ENCODE measurements around the gene SNRK. TPM values are rescaled to one million over a fixed set of nuclear protein-coding genes. Genes with fewer than 3 reads are reported as not detected.

Gene SNRK
- total RNA-seq, 4 donors from 2014 or later = 30.7 to 50.4 (median 45.8) TPM

DNA sequence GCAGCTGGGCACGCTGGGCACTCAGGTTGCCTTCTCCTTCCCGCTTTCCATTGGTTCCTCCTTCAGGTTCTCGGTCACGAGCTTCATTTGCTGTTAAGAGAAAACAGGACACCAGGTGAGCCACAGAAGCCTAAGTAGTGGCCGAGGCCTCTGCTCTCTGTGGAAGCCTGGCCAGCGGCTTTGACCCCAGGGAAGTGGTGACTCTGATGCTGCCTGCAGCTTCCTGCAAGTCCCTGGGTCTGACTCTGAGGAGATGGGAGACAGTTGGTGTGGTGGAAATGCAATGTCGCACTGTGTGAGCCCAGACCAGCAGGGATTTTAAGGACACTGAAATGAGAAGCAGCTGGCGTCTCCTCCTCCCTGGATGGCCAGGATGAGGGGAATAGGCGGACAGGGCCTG, 80.5 kb downstream of the SNRK start:
- H3K4me3 ChIP-seq = no peak overlapping the region
- H3K27ac ChIP-seq (replicated peaks in 1 of 4) = peak overlapping the region in 2 of 4 donors; percentile 13 to 19
- H3K36me3 ChIP-seq = peaks cover 0 to 17% (median 5%) of the 10 kb centered on the region in 4 donors
- 88% methylated on average over 9 of the region's 9 CpGs for WGBS
- H3K27me3 ChIP-seq = no peaks in the 10 kb centered on the region
- peak; percentile 85 for DNase-seq (ENCODE audit: extremely low spot score)
- peaks cover 7 to 23% (median 16%) of the 10 kb centered on the region in 4 donors for H3K4me1 ChIP-seq
- intact Hi-C loops (cut with DNase I) = no loop called here
- no peak for TF ChIP-seq EP300 (IDR thresholded peaks at IDR 0.05)
- TF ChIP-seq, protein P1, sequence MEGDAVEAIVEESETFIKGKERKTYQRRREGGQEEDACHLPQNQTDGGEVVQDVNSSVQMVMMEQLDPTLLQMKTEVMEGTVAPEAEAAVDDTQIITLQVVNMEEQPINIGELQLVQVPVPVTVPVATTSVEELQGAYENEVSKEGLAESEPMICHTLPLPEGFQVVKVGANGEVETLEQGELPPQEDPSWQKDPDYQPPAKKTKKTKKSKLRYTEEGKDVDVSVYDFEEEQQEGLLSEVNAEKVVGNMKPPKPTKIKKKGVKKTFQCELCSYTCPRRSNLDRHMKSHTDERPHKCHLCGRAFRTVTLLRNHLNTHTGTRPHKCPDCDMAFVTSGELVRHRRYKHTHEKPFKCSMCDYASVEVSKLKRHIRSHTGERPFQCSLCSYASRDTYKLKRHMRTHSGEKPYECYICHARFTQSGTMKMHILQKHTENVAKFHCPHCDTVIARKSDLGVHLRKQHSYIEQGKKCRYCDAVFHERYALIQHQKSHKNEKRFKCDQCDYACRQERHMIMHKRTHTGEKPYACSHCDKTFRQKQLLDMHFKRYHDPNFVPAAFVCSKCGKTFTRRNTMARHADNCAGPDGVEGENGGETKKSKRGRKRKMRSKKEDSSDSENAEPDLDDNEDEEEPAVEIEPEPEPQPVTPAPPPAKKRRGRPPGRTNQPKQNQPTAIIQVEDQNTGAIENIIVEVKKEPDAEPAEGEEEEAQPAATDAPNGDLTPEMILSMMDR (IDR thresholded peaks at IDR 0.05) = no peak
- no peak for TF ChIP-seq POLR2A (IDR thresholded peaks at IDR 0.05; ENCODE audit: low read depth)
- TF ChIP-seq POLR2AphosphoS5 (IDR thresholded peaks at IDR 0.05) = no peak
- H3K9me3 ChIP-seq = no peaks in the 10 kb centered on the region

DNA sequence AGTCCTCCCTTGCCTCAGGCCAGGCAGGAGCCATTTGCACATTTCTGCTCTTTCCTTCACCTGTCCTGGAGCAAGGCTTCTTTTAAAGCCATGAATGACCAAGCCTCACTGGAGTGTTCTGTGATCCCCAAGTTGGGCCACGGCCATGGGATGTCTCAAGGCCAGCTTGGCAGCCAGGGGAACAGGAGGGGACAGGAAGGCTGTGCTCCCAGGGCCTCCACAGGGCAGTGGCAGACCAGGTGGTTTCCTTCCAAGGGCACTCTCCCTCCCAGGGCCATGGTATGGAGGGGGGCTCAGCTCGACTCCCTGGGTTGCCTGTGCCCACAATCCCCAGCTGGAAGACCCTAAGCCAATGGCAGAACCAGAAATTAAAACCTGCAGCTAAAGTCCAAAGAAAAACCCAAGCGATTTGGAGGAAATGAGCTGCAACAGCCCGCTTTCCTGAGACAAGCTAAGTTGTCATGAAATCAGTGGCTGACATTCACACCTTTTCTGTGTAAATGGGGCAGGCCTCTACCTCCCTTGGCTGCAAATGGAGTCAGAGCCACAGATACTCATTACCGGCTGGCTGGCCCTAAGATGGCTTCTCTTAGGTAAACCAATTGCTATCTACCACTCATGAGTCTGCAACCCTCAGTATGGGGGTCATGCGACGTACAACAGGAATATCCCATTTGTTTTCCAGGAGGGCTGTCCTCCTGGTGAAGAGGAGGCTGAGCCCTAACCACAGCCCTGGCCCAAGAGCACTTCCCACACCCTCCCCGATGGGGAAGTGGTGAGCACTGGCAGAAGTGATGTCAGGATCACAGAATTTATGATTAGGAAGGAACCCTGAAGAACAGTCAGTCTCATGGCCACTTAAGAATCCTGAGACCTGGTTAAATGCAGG, 83.3 kb downstream of the SNRK start:
- WGBS = 91% methylated on average over 6 of the region's 8 CpGs
- Histone ChIP-seq H3K4me1 (peaks cover 4 to 13% (median 12%) of the 10 kb centered on the region in 4 donors), H3K27ac (replicated peaks in 1 of 4) (no peak overlapping the region), H3K4me3 (no peak overlapping the region), H3K9me3 (no peaks in the 10 kb centered on the region), H3K27me3 (no peaks in the 10 kb centered on the region), H3K36me3 (peaks cover 0 to 13% (median 5%) of the 10 kb centered on the region in 4 donors)
- TF ChIP-seq POLR2AphosphoS5 (IDR thresholded peaks at IDR 0.05) (no peak), EP300 (IDR thresholded peaks at IDR 0.05) (no peak), POLR2A (IDR thresholded peaks at IDR 0.05; ENCODE audit: low read depth) (no peak)
- TF ChIP-seq, protein P1 (IDR thresholded peaks at IDR 0.05) = no peak
- intact Hi-C loops (cut with DNase I) = no loop called here
- peak; percentile 88 for DNase-seq (ENCODE audit: extremely low spot score)

DNA sequence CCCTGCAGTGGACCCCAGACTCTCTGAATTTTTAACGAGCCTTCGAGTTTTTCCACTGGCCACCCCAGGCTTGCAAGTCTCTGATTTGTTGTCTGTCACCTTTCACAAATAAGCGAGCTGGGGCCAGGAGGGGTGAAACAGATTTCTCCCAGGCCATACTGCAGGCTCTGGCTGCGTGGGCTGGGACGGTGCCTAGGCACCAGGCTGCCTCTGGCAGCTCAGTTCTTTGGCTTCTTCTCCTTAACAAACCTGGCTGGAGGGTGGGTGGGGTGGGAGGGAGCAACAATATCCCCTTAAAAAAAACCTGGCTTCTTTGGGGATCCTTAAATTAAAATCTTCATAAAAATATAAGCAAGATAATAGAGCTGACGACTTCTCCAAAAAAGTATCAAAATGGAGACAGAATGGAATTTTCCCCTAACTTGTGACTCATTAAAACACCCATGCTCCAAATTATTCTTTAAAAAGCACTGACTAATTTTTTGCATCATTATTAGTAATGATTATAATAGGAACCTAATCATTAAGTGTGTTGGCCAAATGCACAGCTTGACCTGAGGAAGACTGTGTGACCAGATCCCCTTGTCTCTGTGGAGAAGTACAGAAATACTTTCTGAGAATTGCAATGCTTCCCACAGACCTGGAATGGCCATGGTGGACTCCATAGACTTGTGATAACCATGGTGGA, 84.1 kb downstream of the SNRK start:
- H3K9me3 ChIP-seq = no peaks in the 10 kb centered on the region
- DNase-seq (ENCODE audit: extremely low spot score) = peak; percentile 74
- H3K4me3 ChIP-seq = no peak overlapping the region
- WGBS = 86% methylated on average over 5 of the region's 6 CpGs
- no peaks in the 10 kb centered on the region for H3K27me3 ChIP-seq
- H3K36me3 ChIP-seq = peaks cover 0 to 11% (median 3%) of the 10 kb centered on the region in 4 donors
- TF ChIP-seq POLR2A (IDR thresholded peaks at IDR 0.05; ENCODE audit: low read depth) = no peak
- intact Hi-C loops (cut with DNase I) = no loop called here
- H3K4me1 ChIP-seq = peaks cover 4 to 13% (median 12%) of the 10 kb centered on the region in 4 donors
- no peak overlapping the region for H3K27ac ChIP-seq (replicated peaks in 1 of 4)

DNA sequence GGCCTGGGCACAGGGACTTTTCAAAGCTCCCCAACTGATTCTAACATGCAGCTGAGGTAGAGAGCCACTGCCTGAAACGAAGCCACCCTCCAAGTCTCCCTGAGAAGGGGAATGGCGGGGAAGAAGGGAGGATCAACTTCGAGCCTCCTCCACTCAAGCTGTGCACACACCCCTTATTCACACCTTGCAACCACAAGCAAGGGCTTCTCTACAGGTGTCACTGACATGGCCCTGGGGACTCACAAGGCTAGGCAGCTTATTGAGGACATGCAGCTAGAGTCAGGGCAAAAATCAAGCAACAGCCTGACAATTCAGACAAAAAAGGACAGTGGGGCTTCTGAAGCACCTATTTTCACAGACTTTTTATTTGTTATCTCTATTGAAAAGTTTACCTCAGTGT, 85.2 kb downstream of the SNRK start:
- TF ChIP-seq, protein P1 (IDR thresholded peaks at IDR 0.05) = no peak
- TF ChIP-seq POLR2A (IDR thresholded peaks at IDR 0.05; ENCODE audit: low read depth) (no peak), POLR2AphosphoS5 (IDR thresholded peaks at IDR 0.05) (no peak), EP300 (IDR thresholded peaks at IDR 0.05) (no peak)
- Histone ChIP-seq H3K4me1 (peaks cover 4 to 5% (median 5%) of the 10 kb centered on the region in 4 donors), H3K36me3 (peaks cover 0 to 1% (median 0%) of the 10 kb centered on the region in 4 donors), H3K4me3 (no peak overlapping the region), H3K27me3 (no peaks in the 10 kb centered on the region), H3K9me3 (no peaks in the 10 kb centered on the region), H3K27ac (replicated peaks in 1 of 4) (no peak overlapping the region)
- intact Hi-C loops (cut with DNase I) = no loop called here
- WGBS = 90% methylated on average over 2 of the region's 3 CpGs
- peak; percentile 12 for DNase-seq (ENCODE audit: extremely low spot score)

Data from esophagus muscularis mucosa (tissue), 4 donors.